Mesenchymal stem cell (in vitro differentiated cells and primary cell): Measurements from ENCODE around the gene DLGAP1.
"Not testable (repeated sequence)": the region's sequence is repeated elsewhere in the genome, so short reads cannot be mapped to it uniquely, and the experiment has no call there.

Experiments
- DNase-seq: peaks from one replicate; pipeline ENCODE4 v3.0.0-alpha.2; 2013
- H2AFZ ChIP-seq: one replicate; pipeline ENCODE4 v1.6.1; 2013; ENCODE audit warnings: low read depth, mild to moderate bottlenecking, control low read depth, inconsistent platforms, low read length, moderate library complexity
- H2AK5ac ChIP-seq: 2 replicates; pipeline ENCODE4 v1.6.1; 2013; ENCODE audit warnings: low read length, moderate library complexity, mild to moderate bottlenecking, inconsistent platforms; ENCODE audit not compliant: severe bottlenecking
- H2BK120ac ChIP-seq: one replicate; pipeline ENCODE4 v1.6.1; 2013; ENCODE audit warnings: low read depth, mild to moderate bottlenecking, inconsistent platforms, low read length, moderate library complexity
- H2BK12ac ChIP-seq, 2 experiments: one replicate each; pipeline ENCODE4 v1.6.1; 2013; ENCODE audit warnings: inconsistent platforms in 2 of 2, low read length in 2 of 2, mild to moderate bottlenecking in 2 of 2, moderate library complexity in 2 of 2, control low read depth in 1 of 2
- H2BK15ac ChIP-seq: one replicate; pipeline ENCODE4 v1.6.1; 2013; ENCODE audit warnings: mild to moderate bottlenecking, low read depth, inconsistent platforms; ENCODE audit not compliant: poor library complexity, severe bottlenecking
- H2BK5ac ChIP-seq: 2 replicates; pipeline ENCODE4 v1.6.1; 2013; ENCODE audit warnings: low read depth, mild to moderate bottlenecking, low read length, control low read depth, inconsistent platforms; ENCODE audit not compliant: poor library complexity, severe bottlenecking
- H3K14ac ChIP-seq, 2 experiments: one replicate each; pipeline ENCODE4 v1.6.1; 2013; ENCODE audit warnings: inconsistent platforms in 2 of 2, low read length in 2 of 2, control low read depth in 1 of 2, mild to moderate bottlenecking in 1 of 2, moderate library complexity in 1 of 2
- H3K18ac ChIP-seq, 2 experiments: one replicate each; pipeline ENCODE4 v1.6.1; 2013; ENCODE audit warnings: inconsistent platforms in 2 of 2, low read length in 2 of 2, control low read depth in 1 of 2, low read depth in 1 of 2, mild to moderate bottlenecking in 1 of 2
- H3K23ac ChIP-seq, 2 experiments: one replicate each; pipeline ENCODE4 v1.6.1; 2013; ENCODE audit warnings: inconsistent platforms in 2 of 2, low read length in 2 of 2, mild to moderate bottlenecking in 2 of 2, moderate library complexity in 2 of 2, control low read depth in 1 of 2
- H3K27ac ChIP-seq: 2 replicates; pipeline ENCODE4 v1.5.1; 2013; ENCODE audit warnings: mild to moderate bottlenecking, moderate library complexity, low read length, control low read depth, inconsistent platforms; ENCODE audit not compliant: poor library complexity, severe bottlenecking
- H3K27me3 ChIP-seq, 2 experiments: 2 replicates each; pipeline versions ENCODE4 v1.6.1 to v1.7.0; 2013; ENCODE audit warnings: low read length in 2 of 2, mild to moderate bottlenecking in 2 of 2, moderate library complexity in 2 of 2, control low read depth in 1 of 2, inconsistent platforms in 1 of 2; ENCODE audit not compliant: control insufficient read depth in 1 of 2, insufficient read depth in 1 of 2
- H3K36me3 ChIP-seq, 2 experiments: 2 replicates each; pipeline versions ENCODE4 v1.6.1 to v1.7.0; 2013; ENCODE audit warnings: low read length in 2 of 2, control low read depth in 1 of 2, inconsistent platforms in 1 of 2, low read depth in 1 of 2, mild to moderate bottlenecking in 1 of 2; ENCODE audit not compliant: insufficient read depth in 2 of 2, control insufficient read depth in 1 of 2
- H3K4ac ChIP-seq, 2 experiments: one replicate each; pipeline ENCODE4 v1.6.1; 2013; ENCODE audit warnings: inconsistent platforms in 2 of 2, low read length in 2 of 2, mild to moderate bottlenecking in 2 of 2, moderate library complexity in 2 of 2, control low read depth in 1 of 2, low read depth in 1 of 2
- H3K4me1 ChIP-seq: 2 replicates; pipeline ENCODE4 v1.6.1; 2013; ENCODE audit warnings: low read depth, low read length, control low read depth; ENCODE audit not compliant: control insufficient read depth, insufficient read depth
- H3K4me2 ChIP-seq: 2 replicates; pipeline ENCODE4 v1.6.1; 2013; ENCODE audit warnings: low read length, mild to moderate bottlenecking, inconsistent platforms; ENCODE audit not compliant: poor library complexity, severe bottlenecking
- H3K4me3 ChIP-seq, 2 experiments: 2 replicates each; pipeline versions ENCODE4 v1.5.1 to v1.7.0; 2013; ENCODE audit warnings: low read length in 2 of 2, mild to moderate bottlenecking in 2 of 2, control low read depth in 1 of 2, low read depth in 1 of 2; ENCODE audit not compliant: insufficient read depth in 1 of 2
- H3K79me1 ChIP-seq: replicated peaks from 2 replicates; pipeline ENCODE4 v1.6.1; 2013; ENCODE audit warnings: mild to moderate bottlenecking, control low read depth, low read length, inconsistent platforms; ENCODE audit not compliant: poor library complexity, severe bottlenecking
- H3K9ac ChIP-seq: 2 replicates; pipeline ENCODE4 v1.7.0; 2013; ENCODE audit warnings: mild to moderate bottlenecking, low read length, moderate library complexity
- H3K9me3 ChIP-seq: 2 replicates; pipeline ENCODE4 v1.7.0; 2013; ENCODE audit warnings: mild to moderate bottlenecking, low read length; ENCODE audit not compliant: control insufficient read depth
- H4K8ac ChIP-seq: one replicate; pipeline ENCODE4 v1.6.1; 2013; ENCODE audit warnings: inconsistent platforms, mild to moderate bottlenecking, low read length, moderate library complexity
- H4K91ac ChIP-seq: one replicate; pipeline ENCODE4 v1.6.1; 2013; ENCODE audit warnings: mild to moderate bottlenecking, low read length, inconsistent platforms
- WGBS: methylation state at CpG from one replicate; pipeline ENCODE4 v1.1.7; 2013; ENCODE audit warnings: mixed read lengths; 5-methylcytosine and 5-hydroxymethylcytosine counted together

The DLGAP1 gene

GRCh38 chr18:3652380-3653262, 802.5 kb downstream of the DLGAP1 start:
- peak overlapping the region; percentile 25 for H3K27ac ChIP-seq
- 54% methylated on average over 11 of the region's 13 CpGs for WGBS
- no peaks in the 10 kb centered on the region for H3K9me3 ChIP-seq

DNA sequence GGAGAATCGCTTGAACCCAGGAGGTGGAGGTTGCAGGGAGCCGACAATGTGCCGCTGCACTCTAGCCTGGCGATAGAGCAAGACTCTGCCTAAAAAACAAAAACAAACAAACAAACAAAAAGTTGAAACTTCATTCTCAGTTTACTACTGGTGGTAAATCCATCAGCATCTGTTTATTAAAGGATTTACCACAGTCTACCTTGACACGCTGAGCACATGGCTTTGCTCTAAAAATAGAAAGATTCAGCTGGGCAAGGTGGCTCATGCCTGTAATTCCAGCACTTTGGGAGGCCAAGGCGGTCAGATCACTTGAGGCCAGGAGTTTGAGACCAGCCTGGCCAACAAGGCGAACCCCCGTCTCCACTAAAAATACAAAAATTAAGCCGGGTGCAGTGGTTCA, 803.8 kb downstream of the DLGAP1 start:
- Histone ChIP-seq H3K36me3 (no peaks in the 10 kb centered on the region), H3K27ac (no peak overlapping the region), H2AK5ac (no peak overlapping the region), H3K23ac (no peak overlapping the region), H3K9me3 (no peaks in the 10 kb centered on the region), H4K8ac (no peak overlapping the region), H2BK12ac (no peak overlapping the region), H2BK120ac (no peak overlapping the region), H4K91ac (no peak overlapping the region), H2BK15ac (no peak overlapping the region), H3K27me3 (no peaks in the 10 kb centered on the region), H3K9ac (no peak overlapping the region), H3K4me2 (no peak overlapping the region), H3K4me1 (peaks cover 10% of the 10 kb centered on the region), H3K14ac (no peak overlapping the region), H2AFZ (no peak overlapping the region), H3K18ac (no peak overlapping the region), H3K79me1 (peaks cover 2% of the 10 kb centered on the region), H3K4ac (no peak overlapping the region), H3K4me3 (no peak overlapping the region), H2BK5ac (no peak overlapping the region)
- peak; percentile 44 for DNase-seq
- WGBS = 79% methylated on average over 9 of the region's 9 CpGs

More at GRCh38 chr18:3652380-3653262, 802.5 kb downstream of the DLGAP1 start:
- peak overlapping the region; percentile 69 for H2BK5ac ChIP-seq
- DNase-seq = peak; percentile 99
- no peak overlapping the region for H4K91ac ChIP-seq
- peak overlapping the region; percentile 59 to 83 for H2BK12ac ChIP-seq
- H2AK5ac ChIP-seq = peak overlapping the region; percentile 85
- H3K4me2 ChIP-seq = no peak overlapping the region
- H3K14ac ChIP-seq = no peak overlapping the region
- peak overlapping the region; percentile 27 to 78 for H3K4ac ChIP-seq
- no peak overlapping the region for H2BK15ac ChIP-seq
- no peak overlapping the region for H3K23ac ChIP-seq
- no peaks in the 10 kb centered on the region for H3K36me3 ChIP-seq
- H3K9ac ChIP-seq = peak overlapping the region; percentile 66
- peak overlapping the region; percentile 38 to 41 for H3K18ac ChIP-seq
- H3K4me3 ChIP-seq = no peak overlapping the region
- H2AFZ ChIP-seq = no peak overlapping the region
- H2BK120ac ChIP-seq = peak overlapping the region; percentile 78
- peaks cover 2% of the 10 kb centered on the region for H3K79me1 ChIP-seq
- H3K4me1 ChIP-seq = peaks cover 10% of the 10 kb centered on the region
- no peak overlapping the region for H4K8ac ChIP-seq
- H3K27me3 ChIP-seq = no peaks in the 10 kb centered on the region

DNA sequence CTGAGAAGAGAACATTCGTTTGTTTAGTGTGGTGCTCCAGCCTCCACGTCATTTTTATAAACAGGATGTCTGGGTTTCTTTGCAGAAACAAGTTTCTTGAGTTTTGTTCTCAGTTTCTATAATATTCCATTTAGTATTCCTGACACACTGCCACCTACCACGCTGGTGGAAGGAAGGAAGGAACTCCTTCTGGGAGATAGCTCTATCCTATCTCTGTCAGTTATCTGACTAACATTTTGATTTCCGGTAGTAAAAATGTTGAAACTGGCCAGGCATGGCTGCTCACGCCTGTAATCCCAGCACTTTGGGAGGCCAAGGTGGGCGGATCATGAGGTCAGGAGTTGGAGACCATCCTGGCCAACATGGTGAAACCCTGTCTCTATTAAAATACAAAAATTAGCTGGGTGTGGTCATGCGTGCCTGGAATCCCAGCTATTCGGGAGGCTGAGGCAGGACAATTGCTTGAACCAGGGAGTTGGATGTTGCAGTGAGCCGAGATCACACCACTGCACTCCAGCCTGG, 804.5 kb downstream of the DLGAP1 start:
- peak; percentile 89 for DNase-seq
- not testable (repeated sequence) for H4K8ac ChIP-seq, H2BK15ac ChIP-seq, H3K4me1 ChIP-seq, H3K36me3 ChIP-seq, H3K9me3 ChIP-seq, H3K4me3 ChIP-seq, H3K9ac ChIP-seq, H3K79me1 ChIP-seq, H2AK5ac ChIP-seq, H2AFZ ChIP-seq, H3K23ac ChIP-seq, H2BK120ac ChIP-seq, H4K91ac ChIP-seq, H3K27me3 ChIP-seq, H3K4me2 ChIP-seq, H3K14ac ChIP-seq, H2BK5ac ChIP-seq
- whole genome bisulfite sequencing = 40% methylated on average over 9 of the region's 9 CpGs
- H3K27ac ChIP-seq = peak overlapping the region; percentile 67
- H3K4ac ChIP-seq = peak overlapping the region in 1 of 2 experiments; percentile 5
- H3K18ac ChIP-seq = peak overlapping the region; percentile 40 to 87
- peak overlapping the region; percentile 30 to 94 for H2BK12ac ChIP-seq

- peak; percentile 88 for DNase-seq
- Histone ChIP-seq H4K91ac (no peak overlapping the region), H2BK120ac (no peak overlapping the region), H3K4me3 (peak overlapping the region in 1 of 2 experiments; percentile 10), H2AK5ac (peak overlapping the region; percentile 23), H3K4me2 (no peak overlapping the region), H2AFZ (no peak overlapping the region), H3K4ac (no peak overlapping the region), H4K8ac (no peak overlapping the region), H3K27ac (peak overlapping the region; percentile 67), H2BK12ac (peak overlapping the region; percentile 21 to 90), H3K4me1 (peaks cover 10% of the 10 kb centered on the region), H3K79me1 (peaks cover 2% of the 10 kb centered on the region), H3K23ac (no peak overlapping the region), H3K9ac (no peak overlapping the region), H3K18ac (peak overlapping the region in 1 of 2 experiments; percentile 34), H3K9me3 (no peaks in the 10 kb centered on the region), H3K27me3 (no peaks in the 10 kb centered on the region), H2BK15ac (no peak overlapping the region), H3K14ac (no peak overlapping the region), H3K36me3 (no peaks in the 10 kb centered on the region), H2BK5ac (peak overlapping the region; percentile 46)
- 26% methylated on average over 6 of the region's 8 CpGs for WGBS
Observed at GRCh38 chr18:3649633-3650426, 805.3 kb downstream of the DLGAP1 start.
